Middle frontal gyrus (tissue), 1 donor: ENCODE measurements around the gene SURF1.
"Not testable (repeated sequence)": the region's sequence is repeated elsewhere in the genome, so short reads cannot be mapped to it uniquely, and the experiment has no call there.

ENCODE experiments used
- DNase-seq: peaks from one replicate; pipeline ENCODE4 v3.0.0-alpha.2; 2015; ENCODE audit warnings: low spot score; ENCODE audit errors: extremely low spot score

The SURF1 gene

DNA sequence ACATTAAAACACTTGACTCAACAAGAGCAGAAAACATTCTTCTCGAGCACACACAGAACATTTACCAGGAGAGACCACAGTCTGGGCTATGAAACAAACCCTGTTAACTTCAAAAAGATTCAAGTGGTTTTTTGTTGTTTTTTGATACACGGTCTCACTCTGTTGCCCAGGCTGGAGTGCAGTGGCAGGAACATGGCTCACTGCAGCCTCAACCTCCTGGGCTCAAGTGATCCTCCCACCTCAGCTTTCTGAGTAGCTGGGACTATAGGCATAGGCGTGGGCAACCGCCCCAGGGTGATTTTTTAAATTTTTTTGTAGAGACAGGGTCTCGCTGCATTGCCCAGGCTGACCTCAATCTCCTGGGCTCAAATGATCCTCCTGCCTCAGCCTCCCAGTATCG is 29.3 kb downstream of the SURF1 start:
- DNase-seq = not testable (repeated sequence)

- no peak for DNase-seq
Observed at GRCh38 chr9:133323991-133324703, 32.1 kb downstream of the SURF1 start.

GRCh38 chr9:133323211-133323610 is 33.1 kb downstream of the SURF1 start:
- DNase-seq = no peak

GRCh38 chr9:133322701-133323100 is 33.6 kb downstream of the SURF1 start:
- no peak for DNase-seq

GRCh38 chr9:133321411-133321935 is 34.8 kb downstream of the SURF1 start:
- DNase-seq = no peak

GRCh38 chr9:133320421-133320881 is 35.8 kb downstream of the SURF1 start:
- DNase-seq = no peak

- not testable (repeated sequence) for DNase-seq
Observed at GRCh38 chr9:133317551-133317950, 38.7 kb downstream of the SURF1 start.

DNA sequence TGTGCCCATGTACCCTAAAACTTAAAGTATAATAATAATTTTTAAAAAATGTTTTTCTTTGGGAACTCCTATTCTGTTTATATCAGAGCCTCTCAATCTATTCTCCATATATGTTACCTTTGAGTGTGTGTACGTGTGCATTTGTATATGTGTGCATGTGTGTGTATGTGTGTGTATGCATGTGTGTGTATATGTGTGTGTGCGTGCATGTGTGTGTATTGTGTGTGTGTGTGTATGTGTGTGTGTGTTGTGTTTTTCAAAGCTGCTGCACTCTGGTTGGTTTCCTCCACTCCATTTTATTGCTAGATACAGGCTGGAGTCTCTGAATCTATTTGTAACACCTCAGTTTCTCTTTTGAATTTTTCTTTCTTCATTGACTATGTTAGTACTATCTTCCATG is 40.3 kb downstream of the SURF1 start:
- no peak for DNase-seq

- DNase-seq = no peak
Observed at GRCh38 chr9:133309608-133310007, 46.7 kb downstream of the SURF1 start.

DNA sequence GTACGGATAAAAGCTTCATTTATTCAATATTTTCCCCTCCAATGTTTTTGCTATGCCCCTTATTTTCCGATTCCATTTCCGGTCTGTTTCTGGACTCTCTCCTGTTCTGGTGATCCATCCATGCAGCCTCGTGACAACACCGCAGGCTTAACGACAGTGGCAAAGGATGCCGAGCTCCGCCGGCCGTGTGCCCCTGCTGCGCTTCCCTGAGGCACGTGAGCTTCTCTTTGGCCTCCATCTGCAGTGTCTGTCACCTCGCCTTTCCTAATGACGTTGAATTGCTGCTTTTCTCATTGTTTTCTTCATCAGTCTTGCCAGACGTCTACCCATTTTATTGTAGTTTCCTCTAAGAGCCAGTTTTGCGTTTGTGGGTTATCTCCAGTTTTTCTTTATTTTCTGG is 49.0 kb downstream of the SURF1 start:
- DNase-seq = no peak

GRCh38 chr9:133306242-133307204 is 49.8 kb downstream of the SURF1 start:
- no peak for DNase-seq

GRCh38 chr9:133305731-133306130 is 50.6 kb downstream of the SURF1 start:
- DNase-seq = no peak

DNA sequence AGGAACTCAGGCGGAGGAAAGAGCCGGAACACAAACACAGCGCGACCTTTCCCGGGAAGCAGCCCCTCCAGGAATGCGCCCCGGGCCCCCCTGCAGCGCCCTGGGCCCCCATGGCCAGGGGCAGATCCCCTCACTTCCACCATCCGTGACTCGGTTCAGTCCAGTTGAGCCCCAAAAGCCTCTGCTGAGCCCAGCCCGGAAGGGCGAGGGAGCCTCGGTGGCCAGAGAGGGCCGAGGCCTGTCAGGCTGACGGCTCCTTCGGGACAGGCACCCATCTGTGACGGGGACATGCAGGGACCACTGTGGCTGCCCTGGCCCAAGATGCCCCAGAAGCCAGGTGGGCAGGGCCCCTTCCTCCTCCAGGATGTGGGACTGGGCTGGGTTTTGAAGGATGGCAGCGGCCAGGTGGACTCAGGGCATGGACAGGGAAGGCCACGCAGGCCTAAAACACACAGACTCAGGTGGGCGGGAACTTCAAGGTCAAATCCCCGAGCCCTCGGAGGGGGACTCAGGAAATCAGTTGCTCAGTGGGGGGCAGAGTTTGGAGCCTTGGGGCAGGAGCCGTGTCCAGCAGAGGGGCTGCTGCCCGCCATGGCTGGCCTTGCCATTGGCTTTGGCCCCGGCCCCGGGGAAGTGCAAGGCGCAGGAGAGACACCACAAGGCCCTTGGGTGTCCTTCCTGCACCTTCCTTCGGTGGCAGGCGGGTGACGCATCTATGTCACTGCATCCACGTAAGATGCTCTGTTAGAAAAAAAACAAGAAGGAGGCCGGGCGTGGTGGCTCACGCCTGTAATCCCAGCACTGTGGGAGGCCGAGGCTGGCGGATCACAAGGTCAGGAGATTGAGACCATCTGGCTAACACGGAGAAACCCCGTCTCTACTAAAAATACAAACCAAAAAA is 51.6 kb downstream of the SURF1 start:
- no peak for DNase-seq

DNA sequence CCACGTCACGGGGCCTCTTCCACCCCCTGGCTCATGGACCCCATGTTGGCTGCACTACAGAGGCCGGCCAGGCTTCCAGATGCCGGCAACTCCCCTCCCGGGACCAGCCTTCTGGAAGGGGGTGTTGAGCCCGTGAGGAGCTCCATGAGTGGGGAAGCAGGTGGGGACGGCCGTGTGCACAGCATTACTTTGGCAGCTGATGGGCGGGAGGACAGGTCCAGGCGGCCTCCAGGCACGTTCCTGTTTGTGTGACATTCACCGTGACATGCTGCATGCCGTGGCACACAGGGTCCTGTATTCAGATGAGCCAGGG is 52.2 kb downstream of the SURF1 start:
- no peak for DNase-seq

DNA sequence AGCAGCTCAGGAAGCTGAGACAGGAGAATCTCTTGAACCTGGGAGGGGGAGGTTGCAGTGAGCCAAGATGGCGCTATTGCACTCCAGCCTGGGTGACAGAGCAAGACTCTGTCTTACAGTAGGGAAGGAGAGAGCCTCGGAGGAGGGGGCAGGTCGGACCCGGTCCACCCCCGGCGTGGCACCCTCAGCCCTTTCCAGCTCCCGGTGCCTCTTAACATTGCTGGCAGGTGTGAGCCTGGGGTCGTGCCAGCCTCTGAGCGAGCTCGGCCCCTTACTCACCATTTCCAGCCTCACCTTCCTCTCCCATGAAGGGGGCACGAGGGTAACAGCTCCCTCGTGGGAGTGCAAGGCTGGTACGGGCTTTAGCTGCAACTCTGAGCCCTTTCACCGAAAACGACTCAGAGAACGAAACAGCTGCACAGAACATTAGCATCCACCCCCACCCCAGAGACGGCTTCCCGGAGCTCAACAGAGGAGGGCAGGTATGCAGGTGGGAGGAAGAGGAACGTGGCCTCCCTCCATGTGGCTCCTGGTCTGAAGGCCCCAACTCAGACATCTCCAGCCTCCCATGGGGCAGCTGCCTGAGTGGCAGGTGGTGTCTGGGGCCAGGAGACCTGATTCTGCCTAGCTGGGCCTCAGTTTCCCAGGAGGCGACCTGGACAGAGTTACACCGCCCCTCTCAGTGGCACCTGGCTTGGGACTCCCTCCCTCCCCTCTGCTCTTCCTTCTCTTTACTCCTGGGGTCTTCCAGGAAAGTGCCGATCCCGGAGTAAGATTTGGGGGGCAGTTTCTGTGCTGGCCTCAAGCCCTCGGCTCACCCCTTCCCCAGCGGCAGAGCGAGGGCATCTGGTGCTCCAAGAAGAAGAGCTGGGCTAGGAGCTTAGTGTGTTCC is 52.8 kb downstream of the SURF1 start:
- no peak for DNase-seq
